Transverse colon (tissue), 4 donors: ENCODE data around the gene PSMC3. TPM values are rescaled to one million over a fixed set of nuclear protein-coding genes. Genes with fewer than 3 reads are reported as not detected.

Experiments used
- DNase-seq: peaks from one replicate; pipeline ENCODE4 v3.0.0-alpha.2; 2019
- H3K27ac ChIP-seq, 4 donors: fragments of 200-600 bp; sonication (generic); 2 replicates each; pipeline ENCODE4 v1.5.1; 2016 to 2018; ENCODE audit warnings: inconsistent platforms in 4 of 4
- H3K27me3 ChIP-seq: fragments of 200-600 bp; sonication (generic); 2 replicates; pipeline ENCODE4 v1.5.1; 2017; ENCODE audit warnings: inconsistent platforms
- H3K36me3 ChIP-seq, 4 donors: fragments of 200-600 bp; sonication (generic); 2 replicates each; pipeline ENCODE4 v1.5.1; 2017 to 2019; ENCODE audit warnings: inconsistent platforms in 4 of 4
- H3K4me1 ChIP-seq, 4 donors: fragments of 200-600 bp; sonication (generic); 2 replicates each; pipeline ENCODE4 v1.5.1; 2017 to 2020; ENCODE audit warnings: inconsistent platforms in 4 of 4
- H3K4me3 ChIP-seq, 4 donors: fragments of 200-600 bp; sonication (generic); 1 replicate in 1 of 4; 2 replicates in 3 of 4; pipeline versions ENCODE4 v1.5.1 to v1.6.1; 2017 to 2019; ENCODE audit warnings: inconsistent platforms in 4 of 4
- H3K9me3 ChIP-seq, 2 donors: fragments of 200-600 bp; sonication (generic); 2 replicates each; pipeline ENCODE4 v1.5.1; 2017 to 2019; ENCODE audit warnings: inconsistent platforms in 2 of 2
- CTCF ChIP-seq, 5 experiments: fragments of 200-600 bp in 3 of 5; fragments of 450-650 bp in 2 of 5; sonication (generic) in 3 of 5; IDR thresholded peaks; 1 replicate in 2 of 5; 2 replicates in 3 of 5; pipeline ENCODE4 v1.5.1; 2016 to 2017; ENCODE audit warnings: antibody characterized with exemption in 5 of 5, inconsistent platforms in 3 of 5, mild to moderate bottlenecking in 2 of 5, moderate library complexity in 1 of 5
- EP300 ChIP-seq: sonication (generic); formaldehyde crosslinking; IDR thresholded peaks from one replicate; pipeline ENCODE4 v1.6.1; 2017; ENCODE audit warnings: antibody characterized with exemption, low read depth
- POLR2A ChIP-seq: fragments of 450-650 bp; IDR thresholded peaks from one replicate; pipeline ENCODE4 v1.6.1; 2016; ENCODE audit warnings: antibody characterized with exemption, mild to moderate bottlenecking, moderate library complexity
- POLR2AphosphoS5 ChIP-seq, 3 donors: sonication (generic); formaldehyde crosslinking; IDR thresholded peaks; one replicate each; pipeline ENCODE4 v1.6.1; 2016; ENCODE audit warnings: antibody characterized with exemption in 3 of 3
- WGBS, 2 donors: methylation state at CpG; one replicate each; pipeline ENCODE4 v1.1.5; 2018; ENCODE audit warnings: low coverage in 1 of 2; 5-methylcytosine and 5-hydroxymethylcytosine counted together
- in situ Hi-C, 4 donors: fragments of 200-750 bp; cut with MboI; loops; one replicate each; pipeline versions ENCODE4 v1.15.0 to v1.15.1; 2017; ENCODE audit warnings: low sequenced_read_pairs in 3 of 4, low pct_ligation_motif_present in 1 of 4, low pct_unique_long_range_greater_than_20kb in 1 of 4
- intact Hi-C: fragments of 100-400 bp; cut with DNase I; formaldehyde crosslinking; loops from one replicate; pipeline ENCODE4 v1.15.1; 2023; ENCODE audit warnings: low total_unique reads
- total RNA-seq, 4 donors: library from RNA; depleted of rRNA; stranded (reverse); fragments of >200 nt; gene quantifications; one replicate each; pipeline ENCODE4 v1.1.0, GENCODE V29; 2016

Gene PSMC3
- total RNA-seq, 4 donors from 2014 or later, result 56.5 to 252 (median 91.4) TPM

DNA sequence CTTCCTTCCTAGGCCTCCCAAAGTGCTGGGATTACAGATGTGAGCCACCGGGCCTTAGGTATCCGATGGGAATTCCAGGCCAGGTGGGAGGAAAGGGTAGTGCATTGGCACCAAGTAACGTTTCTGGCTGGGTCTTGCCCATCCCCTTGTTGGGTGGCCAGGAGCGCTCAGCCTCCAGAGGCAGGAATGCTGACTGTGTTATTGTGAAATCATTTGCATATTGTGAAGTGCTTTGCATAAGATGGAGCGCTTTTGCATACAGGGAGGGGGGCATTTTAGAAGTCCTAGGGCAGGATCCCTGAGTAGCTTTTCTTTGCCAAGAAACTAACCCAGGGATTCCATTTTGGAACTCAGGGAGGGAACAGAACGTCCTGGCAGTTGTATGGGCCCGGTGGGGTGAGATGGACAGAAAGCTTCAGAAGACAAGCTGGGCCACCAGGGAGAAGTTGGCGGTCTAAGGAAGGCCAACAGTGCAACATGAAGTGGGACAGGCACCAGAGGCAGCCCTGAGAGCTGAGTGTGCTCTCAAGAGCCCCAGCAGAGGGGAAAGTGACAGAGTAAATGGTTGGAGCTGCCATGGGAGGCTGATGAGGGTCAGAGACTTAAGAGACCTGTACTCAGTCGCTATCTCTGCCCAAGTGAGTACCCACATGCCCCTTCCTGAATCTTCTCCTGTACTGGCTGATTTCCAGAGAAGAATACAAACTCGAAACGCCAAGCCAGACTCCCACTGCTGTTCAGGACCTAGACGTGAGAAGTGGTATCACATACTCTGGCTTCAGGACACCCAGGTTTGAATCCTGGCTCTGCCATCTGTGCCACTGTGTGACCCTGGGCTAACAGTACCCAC, 19.1 kb downstream of the PSMC3 start:
- Histone ChIP-seq H3K27me3 (no peaks in the 10 kb centered on the region), H3K4me1 (peaks cover 16 to 32% (median 27%) of the 10 kb centered on the region in 4 donors), H3K27ac (peak overlapping the region; percentile 89 to 99 (median 93)), H3K4me3 (peak overlapping the region; percentile 47 to 82 (median 74)), H3K36me3 (no peaks in the 10 kb centered on the region), H3K9me3 (no peaks in the 10 kb centered on the region)
- WGBS, 2 donors, result 57 to 80% methylated on average over 2 to 12 of the region's 12 CpGs
- in situ Hi-C loops, result no loop called here
- intact Hi-C loops, result no loop called here
- DNase-seq, result no peak
- TF ChIP-seq POLR2A, result no peak

DNA sequence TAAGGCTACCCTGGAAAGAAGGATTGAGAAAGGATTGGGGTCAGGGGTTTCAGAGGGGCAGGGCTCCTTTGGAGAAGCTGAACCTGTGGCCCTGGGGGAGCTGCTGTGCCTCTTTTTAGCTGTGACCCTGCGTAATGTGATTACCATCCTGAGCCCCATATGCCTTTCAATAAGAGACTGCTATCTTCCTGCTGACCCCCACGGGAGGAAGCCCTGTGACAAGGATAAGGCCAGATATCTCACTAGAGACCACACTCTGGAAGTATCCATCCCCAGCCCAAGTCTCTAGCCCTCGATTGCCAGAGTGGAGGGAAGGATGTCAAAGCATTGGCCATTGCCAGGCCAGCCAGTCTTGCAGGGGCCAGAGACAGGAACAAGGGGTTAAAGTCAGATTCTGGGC, 22.7 kb downstream of the PSMC3 start:
- in situ Hi-C loops (no loop called here), intact Hi-C loops (no loop called here)
- peaks cover 11 to 31% (median 26%) of the 10 kb centered on the region in 4 donors for H3K4me1 ChIP-seq
- DNase-seq, result no peak
- 68% methylated on average over 3 of the region's 3 CpGs; no CpG with 5 or more reads in 1 of the 2 donors for WGBS, 2 donors
- H3K4me3 ChIP-seq, result no peak overlapping the region
- no peaks in the 10 kb centered on the region for H3K36me3 ChIP-seq
- no peaks in the 10 kb centered on the region for H3K27me3 ChIP-seq
- TF ChIP-seq POLR2AphosphoS5 (IDR thresholded peaks at IDR 0.05), result no peak
- no peak for TF ChIP-seq CTCF (IDR thresholded peaks at IDR 0.05)
- no peak for TF ChIP-seq POLR2A
- no peak for TF ChIP-seq EP300
- no peaks in the 10 kb centered on the region for H3K9me3 ChIP-seq
- no peak overlapping the region for H3K27ac ChIP-seq

DNA sequence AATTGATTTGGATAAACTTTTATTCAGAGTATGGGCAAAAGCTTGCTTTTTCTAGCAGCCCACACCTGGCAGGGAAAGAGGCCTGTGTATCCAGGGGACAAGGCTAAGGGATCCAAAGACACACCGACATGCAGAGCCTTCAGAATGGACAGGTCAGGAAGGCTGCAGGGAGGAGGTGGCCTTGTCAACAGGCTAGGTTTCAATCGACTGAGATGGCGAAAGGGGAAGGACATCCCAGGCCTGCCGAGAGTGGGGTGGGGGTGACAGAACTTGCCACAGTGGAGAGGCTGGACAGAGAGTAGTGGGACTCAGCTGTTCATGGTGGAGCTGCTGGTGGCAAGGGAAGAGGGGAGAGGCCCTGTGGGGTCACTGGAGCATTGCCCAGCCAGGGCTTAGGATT, 23.1 kb downstream of the PSMC3 start:
- TF ChIP-seq EP300 (no peak), POLR2AphosphoS5 (IDR thresholded peaks at IDR 0.05) (no peak), POLR2A (no peak), CTCF (IDR thresholded peaks at IDR 0.05) (no peak)
- intact Hi-C loops (no loop called here), in situ Hi-C loops (no loop called here)
- WGBS, 2 donors, result 76% methylated on average over 4 of the region's 4 CpGs; no CpG with 5 or more reads in 1 of the 2 donors
- Histone ChIP-seq H3K9me3 (no peaks in the 10 kb centered on the region), H3K4me1 (peaks cover 11 to 31% (median 26%) of the 10 kb centered on the region in 4 donors), H3K27ac (no peak overlapping the region), H3K27me3 (no peaks in the 10 kb centered on the region), H3K36me3 (no peaks in the 10 kb centered on the region), H3K4me3 (no peak overlapping the region)
- no peak for DNase-seq

- TF ChIP-seq POLR2AphosphoS5 (IDR thresholded peaks at IDR 0.05) (no peak), CTCF (IDR thresholded peaks at IDR 0.05) (no peak), EP300 (no peak), POLR2A (no peak)
- in situ Hi-C loops, result no loop called here
- no peaks in the 10 kb centered on the region for H3K27me3 ChIP-seq
- H3K4me3 ChIP-seq, result peak overlapping the region in 2 of 4 donors; percentile 48 to 64
- no peaks in the 10 kb centered on the region for H3K36me3 ChIP-seq
- 17 to 46% methylated on average over 6 to 8 of the region's 8 CpGs for WGBS, 2 donors
- peak overlapping the region; percentile 73 to 82 (median 78) for H3K27ac ChIP-seq
- no peak for DNase-seq
- H3K4me1 ChIP-seq, result peaks cover 3 to 18% (median 16%) of the 10 kb centered on the region in 4 donors
- intact Hi-C loops, result no loop called here
- no peaks in the 10 kb centered on the region for H3K9me3 ChIP-seq
Measured at GRCh38 chr11:47400768-47401279, 25.4 kb downstream of the PSMC3 start.
